Measurements from ENCODE around the gene CTDP1.

DNA sequence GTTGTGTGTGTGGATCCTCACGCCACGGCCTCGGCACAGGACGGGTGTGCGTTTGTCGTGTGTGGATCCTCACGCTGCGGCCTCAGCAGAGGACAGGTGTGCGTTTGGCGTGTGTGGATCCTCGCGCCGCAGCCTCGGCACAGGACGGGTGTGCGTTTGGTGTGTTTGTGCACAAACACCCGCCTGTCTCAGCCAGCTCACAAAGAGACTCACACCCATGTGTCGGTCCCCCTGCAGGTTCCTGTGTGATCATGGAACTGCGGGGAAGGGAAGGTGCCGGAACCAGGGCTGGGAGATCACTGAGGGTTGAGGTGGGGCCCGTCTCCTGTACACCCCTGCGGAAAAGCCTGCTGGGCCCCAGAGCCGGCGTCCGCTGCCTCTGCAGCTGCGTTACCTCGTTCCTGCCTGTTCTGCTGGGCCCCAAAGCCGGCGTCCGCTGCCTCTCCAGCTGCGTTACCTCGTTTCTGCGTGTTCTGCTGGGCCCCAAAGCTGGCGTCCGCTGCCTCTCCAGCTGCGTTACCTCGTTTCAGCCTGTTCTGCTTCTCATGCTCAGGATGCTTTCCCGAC is 53.6 kb downstream of the CTDP1 start:
- TF ChIP-seq EZH2 (IDR thresholded peaks at IDR 0.05; ENCODE audit: low read length): no peak
- TF ChIP-seq, protein P1, sequence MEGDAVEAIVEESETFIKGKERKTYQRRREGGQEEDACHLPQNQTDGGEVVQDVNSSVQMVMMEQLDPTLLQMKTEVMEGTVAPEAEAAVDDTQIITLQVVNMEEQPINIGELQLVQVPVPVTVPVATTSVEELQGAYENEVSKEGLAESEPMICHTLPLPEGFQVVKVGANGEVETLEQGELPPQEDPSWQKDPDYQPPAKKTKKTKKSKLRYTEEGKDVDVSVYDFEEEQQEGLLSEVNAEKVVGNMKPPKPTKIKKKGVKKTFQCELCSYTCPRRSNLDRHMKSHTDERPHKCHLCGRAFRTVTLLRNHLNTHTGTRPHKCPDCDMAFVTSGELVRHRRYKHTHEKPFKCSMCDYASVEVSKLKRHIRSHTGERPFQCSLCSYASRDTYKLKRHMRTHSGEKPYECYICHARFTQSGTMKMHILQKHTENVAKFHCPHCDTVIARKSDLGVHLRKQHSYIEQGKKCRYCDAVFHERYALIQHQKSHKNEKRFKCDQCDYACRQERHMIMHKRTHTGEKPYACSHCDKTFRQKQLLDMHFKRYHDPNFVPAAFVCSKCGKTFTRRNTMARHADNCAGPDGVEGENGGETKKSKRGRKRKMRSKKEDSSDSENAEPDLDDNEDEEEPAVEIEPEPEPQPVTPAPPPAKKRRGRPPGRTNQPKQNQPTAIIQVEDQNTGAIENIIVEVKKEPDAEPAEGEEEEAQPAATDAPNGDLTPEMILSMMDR (optimal IDR thresholded peaks at IDR 0.05 in 1 of 3, IDR thresholded peaks at IDR 0.05 in 1 of 3, conservative IDR thresholded peaks at IDR 0.05 in 1 of 3; ENCODE audit: extremely low read depth in 1 of 3, insufficient read depth in 2 of 3, low read length in 3 of 3): no peak

All from keratinocyte (primary cell).